WI38 (cell line): ENCODE results near the gene MCRIP2.
"Not testable (repeated sequence)": the region's sequence is repeated elsewhere in the genome, so short reads cannot be mapped to it uniquely, and the experiment has no call there.

Source experiments
- H3K4me3 ChIP-seq: 2 replicates; pipeline ENCODE4 v1.5.1; 2011; ENCODE audit warnings: low read depth, mild to moderate bottlenecking, control low read depth, low read length
- TF ChIP-seq, protein P1 (sequence below): IDR thresholded peaks from 2 replicates; pipeline ENCODE4 v1.5.1; 2012; ENCODE audit warnings: low read depth, mild to moderate bottlenecking, control low read depth, low read length

MCRIP2 gene

GRCh38 chr16:689175-689897 is 47.7 kb downstream of the MCRIP2 start:
- H3K4me3 ChIP-seq: peak overlapping the region; percentile 94
- TF ChIP-seq, protein P1, sequence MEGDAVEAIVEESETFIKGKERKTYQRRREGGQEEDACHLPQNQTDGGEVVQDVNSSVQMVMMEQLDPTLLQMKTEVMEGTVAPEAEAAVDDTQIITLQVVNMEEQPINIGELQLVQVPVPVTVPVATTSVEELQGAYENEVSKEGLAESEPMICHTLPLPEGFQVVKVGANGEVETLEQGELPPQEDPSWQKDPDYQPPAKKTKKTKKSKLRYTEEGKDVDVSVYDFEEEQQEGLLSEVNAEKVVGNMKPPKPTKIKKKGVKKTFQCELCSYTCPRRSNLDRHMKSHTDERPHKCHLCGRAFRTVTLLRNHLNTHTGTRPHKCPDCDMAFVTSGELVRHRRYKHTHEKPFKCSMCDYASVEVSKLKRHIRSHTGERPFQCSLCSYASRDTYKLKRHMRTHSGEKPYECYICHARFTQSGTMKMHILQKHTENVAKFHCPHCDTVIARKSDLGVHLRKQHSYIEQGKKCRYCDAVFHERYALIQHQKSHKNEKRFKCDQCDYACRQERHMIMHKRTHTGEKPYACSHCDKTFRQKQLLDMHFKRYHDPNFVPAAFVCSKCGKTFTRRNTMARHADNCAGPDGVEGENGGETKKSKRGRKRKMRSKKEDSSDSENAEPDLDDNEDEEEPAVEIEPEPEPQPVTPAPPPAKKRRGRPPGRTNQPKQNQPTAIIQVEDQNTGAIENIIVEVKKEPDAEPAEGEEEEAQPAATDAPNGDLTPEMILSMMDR: no peak

GRCh38 chr16:691242-691641 is 49.6 kb downstream of the MCRIP2 start:
- not testable (repeated sequence) for H3K4me3 ChIP-seq

GRCh38 chr16:692356-693108 is 50.9 kb downstream of the MCRIP2 start:
- H3K4me3 ChIP-seq: no peak overlapping the region
- TF ChIP-seq, protein P1: no peak

DNA sequence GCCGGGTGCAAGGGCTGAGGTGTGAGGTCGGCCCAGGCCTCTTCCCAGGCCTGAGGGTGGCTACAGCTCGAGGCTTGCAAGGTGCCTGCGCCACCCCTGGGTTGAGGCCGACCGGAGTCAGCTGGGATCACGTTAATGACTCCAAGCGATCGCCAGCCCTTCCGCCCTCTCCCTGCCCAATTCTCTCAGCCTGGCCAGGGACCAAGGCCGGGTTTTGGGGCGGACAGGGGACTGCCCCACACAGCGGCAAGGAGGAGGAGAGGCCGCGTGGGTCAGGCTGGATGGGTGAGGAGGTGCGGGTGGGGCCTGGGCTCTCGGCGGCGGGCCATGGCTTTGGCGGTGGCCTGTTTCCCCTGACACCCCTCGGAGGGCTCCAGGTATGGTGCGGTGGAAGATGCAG is 51.7 kb downstream of the MCRIP2 start:
- H3K4me3 ChIP-seq: no peak overlapping the region
- TF ChIP-seq, protein P1: no peak

GRCh38 chr16:693766-694165 is 52.1 kb downstream of the MCRIP2 start:
- TF ChIP-seq, protein P1: no peak
- H3K4me3 ChIP-seq: no peak overlapping the region

DNA sequence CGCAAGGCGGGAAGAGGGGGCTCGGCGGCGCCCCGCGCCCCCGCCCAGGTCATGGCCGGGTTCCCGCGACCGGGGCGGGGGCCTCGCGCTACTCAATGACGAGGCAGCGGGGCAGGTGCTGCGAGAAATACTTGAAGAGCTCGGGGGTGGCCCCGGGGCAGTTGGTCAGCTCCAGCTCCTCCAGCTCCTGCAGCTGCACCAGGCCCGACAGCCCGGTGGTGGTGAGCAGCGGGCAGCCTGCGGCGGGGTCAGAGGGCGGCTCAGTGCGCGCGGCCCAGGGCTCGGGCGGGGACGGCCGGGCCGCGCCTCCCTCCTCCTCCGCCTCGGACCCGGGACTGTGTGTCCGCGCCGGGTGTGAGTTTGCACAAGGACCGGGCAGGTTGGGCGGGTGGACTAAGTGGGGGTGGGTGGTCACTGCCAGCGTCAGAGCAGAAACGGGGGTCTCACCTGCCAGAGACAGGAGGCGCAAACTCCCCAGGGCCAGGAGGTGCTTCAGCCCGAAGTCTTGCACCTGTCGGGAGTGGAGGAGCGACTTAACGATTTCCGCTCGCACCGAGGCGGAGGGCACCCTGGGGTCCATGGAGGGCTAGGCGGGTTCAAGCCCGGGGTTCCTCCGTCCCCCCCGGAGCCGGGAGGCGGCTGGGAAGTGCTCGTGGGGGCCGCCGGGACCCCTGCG is 52.7 kb downstream of the MCRIP2 start:
- H3K4me3 ChIP-seq: no peak overlapping the region
- TF ChIP-seq, protein P1: no peak

DNA sequence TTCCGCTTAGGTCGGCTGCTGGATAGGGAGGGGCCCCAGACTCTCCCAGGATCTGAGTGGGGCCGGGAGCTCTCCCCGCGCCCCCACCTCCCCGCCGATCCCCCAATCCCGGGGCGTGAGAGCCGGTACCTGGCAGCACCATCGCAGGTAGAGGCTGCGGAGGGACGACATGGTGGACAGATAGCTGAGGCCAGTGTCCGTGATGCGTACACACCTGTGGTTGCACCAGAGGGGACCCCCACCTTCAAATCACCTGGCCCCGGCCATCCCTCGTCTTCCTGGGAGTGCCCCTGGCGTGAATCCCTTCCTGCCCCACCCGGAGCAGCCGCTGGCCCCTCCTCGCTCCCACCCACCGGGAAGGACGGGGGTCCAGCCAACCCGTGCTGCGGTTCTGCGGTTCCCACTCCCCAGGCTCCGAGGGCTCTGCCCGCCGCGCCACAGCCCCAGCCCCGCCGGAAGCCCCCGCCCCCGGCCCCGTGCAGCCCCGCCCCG is 53.3 kb downstream of the MCRIP2 start:
- no peak overlapping the region for H3K4me3 ChIP-seq
- TF ChIP-seq, protein P1: no peak
